ENCODE measurements around the gene GOLPH3L.
"Not testable (repeated sequence)": the region's sequence is repeated elsewhere in the genome, so short reads cannot be mapped to it uniquely, and the experiment has no call there.

GOLPH3L gene

DNA sequence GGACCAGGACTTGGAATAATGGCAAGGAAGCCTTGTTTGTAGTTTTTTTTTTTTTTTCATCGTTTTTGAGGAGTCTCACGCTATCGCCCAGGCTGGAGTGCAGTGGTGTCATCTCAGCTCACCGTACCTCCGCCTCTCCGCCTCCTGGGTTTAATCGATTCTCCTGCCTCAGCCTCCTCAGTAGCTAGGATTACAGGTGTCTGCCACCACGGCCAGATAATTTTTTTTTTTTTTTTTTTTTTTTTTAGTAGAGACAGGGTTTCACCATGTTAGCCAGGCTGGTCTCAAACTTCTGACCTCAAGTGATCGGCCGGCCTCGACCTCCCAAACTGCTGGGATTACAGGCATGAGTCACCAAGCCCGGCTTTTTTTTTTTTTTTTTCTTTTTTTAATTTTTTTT, 94.6 kb downstream of the GOLPH3L start:
- not testable (repeated sequence) for H3K4me3 ChIP-seq (ENCODE audit: low read depth, low read length); H3K36me3 ChIP-seq (ENCODE audit: control insufficient read depth in 2 of 2, insufficient read depth in 1 of 2, low read length in 2 of 2); H3K9me3 ChIP-seq (ENCODE audit: control insufficient read depth, insufficient read depth, low read depth, low read length); H3K4me1 ChIP-seq (ENCODE audit: control insufficient read depth, insufficient read depth, low read length); H3K27ac ChIP-seq (ENCODE audit: extremely low read depth, low read depth, low read length)
- TF ChIP-seq, protein P1, sequence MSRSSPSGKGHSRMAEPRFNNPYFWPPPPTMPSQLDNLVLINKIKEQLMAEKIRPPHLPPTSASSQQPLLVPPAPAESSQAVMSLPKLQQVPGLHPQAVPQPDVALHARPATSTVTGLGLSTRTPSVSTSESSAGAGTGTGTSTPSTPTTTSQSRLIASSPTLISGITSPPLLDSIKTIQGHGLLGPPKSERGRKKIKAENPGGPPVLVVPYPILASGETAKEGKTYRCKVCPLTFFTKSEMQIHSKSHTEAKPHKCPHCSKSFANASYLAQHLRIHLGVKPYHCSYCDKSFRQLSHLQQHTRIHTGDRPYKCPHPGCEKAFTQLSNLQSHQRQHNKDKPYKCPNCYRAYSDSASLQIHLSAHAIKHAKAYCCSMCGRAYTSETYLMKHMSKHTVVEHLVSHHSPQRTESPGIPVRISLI (tag by site-specific recombination; IDR thresholded peaks at IDR 0.05), result peak; percentile 93
- ChIA-PET POLR2A (interaction anchor here (0.7 kb wide), 1 partner anchor 42 kb away, joined by 4 read pairs; no protein-coding TSS in a partner anchor), CTCF (interaction anchor here (0.6 to 1.4 kb wide), 2 partner anchors 19 to 256 kb away, joined by 3 read pairs; no protein-coding TSS in a partner anchor)

DNA sequence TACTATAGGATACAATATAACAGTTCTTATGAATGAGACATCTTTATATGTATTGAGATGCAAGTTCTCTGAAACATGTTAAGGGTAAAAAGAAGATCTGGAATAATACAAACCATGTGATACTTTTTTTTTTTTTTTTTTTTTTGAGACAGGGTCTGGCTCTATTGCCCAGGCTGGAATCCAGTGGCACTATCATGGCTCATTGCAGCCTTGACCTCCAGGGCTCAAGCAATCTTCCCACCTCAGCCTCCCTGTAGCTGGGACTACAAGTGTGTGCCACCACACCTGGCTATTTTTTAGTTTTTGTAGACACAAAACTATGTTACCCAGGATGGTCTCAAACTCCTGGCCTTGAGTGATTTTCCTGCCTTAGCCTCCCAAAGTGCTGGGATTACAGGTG, 95.4 kb downstream of the GOLPH3L start:
- ChIA-PET CTCF (interaction anchor here (0.5 kb wide), 1 partner anchor 159 kb away, joined by 4 read pairs; no protein-coding TSS in a partner anchor), POLR2A (interaction anchor here (0.7 to 5.4 kb wide), 2 partner anchors 21 to 71 kb away, joined by 5 to 18 read pairs; partner anchors contain the start of gene MCL1)
- H3K9me3 ChIP-seq (ENCODE audit: control insufficient read depth, insufficient read depth, low read depth, low read length), result no peaks in the 10 kb centered on the region
- H3K4me3 ChIP-seq (ENCODE audit: low read depth, low read length), result no peak overlapping the region
- no peak overlapping the region for H3K27ac ChIP-seq (ENCODE audit: extremely low read depth, low read depth, low read length)
- H3K4me1 ChIP-seq (ENCODE audit: control insufficient read depth, insufficient read depth, low read length), result peaks cover 3% of the 10 kb centered on the region; the same call in 1 of the 2 replicates
- peaks cover 3 to 8% of the 10 kb centered on the region in 2 experiments; a peak in 2 of 3 replicates for H3K36me3 ChIP-seq (ENCODE audit: control insufficient read depth in 2 of 2, insufficient read depth in 1 of 2, low read length in 2 of 2)
- TF ChIP-seq, protein P2, sequence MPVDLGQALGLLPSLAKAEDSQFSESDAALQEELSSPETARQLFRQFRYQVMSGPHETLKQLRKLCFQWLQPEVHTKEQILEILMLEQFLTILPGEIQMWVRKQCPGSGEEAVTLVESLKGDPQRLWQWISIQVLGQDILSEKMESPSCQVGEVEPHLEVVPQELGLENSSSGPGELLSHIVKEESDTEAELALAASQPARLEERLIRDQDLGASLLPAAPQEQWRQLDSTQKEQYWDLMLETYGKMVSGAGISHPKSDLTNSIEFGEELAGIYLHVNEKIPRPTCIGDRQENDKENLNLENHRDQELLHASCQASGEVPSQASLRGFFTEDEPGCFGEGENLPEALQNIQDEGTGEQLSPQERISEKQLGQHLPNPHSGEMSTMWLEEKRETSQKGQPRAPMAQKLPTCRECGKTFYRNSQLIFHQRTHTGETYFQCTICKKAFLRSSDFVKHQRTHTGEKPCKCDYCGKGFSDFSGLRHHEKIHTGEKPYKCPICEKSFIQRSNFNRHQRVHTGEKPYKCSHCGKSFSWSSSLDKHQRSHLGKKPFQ (tag by site-specific recombination; IDR thresholded peaks at IDR 0.05), result no peak
- TF ChIP-seq ZNF121 (tag by site-specific recombination; IDR thresholded peaks at IDR 0.05), result 0 out of 2 replicates have a peak, but pooled peaks have one; percentile 28
- no peak for TF ChIP-seq ZNF394 (tag by site-specific recombination; IDR thresholded peaks at IDR 0.05; ENCODE audit: borderline replicate concordance)
- TF ChIP-seq, protein P3, sequence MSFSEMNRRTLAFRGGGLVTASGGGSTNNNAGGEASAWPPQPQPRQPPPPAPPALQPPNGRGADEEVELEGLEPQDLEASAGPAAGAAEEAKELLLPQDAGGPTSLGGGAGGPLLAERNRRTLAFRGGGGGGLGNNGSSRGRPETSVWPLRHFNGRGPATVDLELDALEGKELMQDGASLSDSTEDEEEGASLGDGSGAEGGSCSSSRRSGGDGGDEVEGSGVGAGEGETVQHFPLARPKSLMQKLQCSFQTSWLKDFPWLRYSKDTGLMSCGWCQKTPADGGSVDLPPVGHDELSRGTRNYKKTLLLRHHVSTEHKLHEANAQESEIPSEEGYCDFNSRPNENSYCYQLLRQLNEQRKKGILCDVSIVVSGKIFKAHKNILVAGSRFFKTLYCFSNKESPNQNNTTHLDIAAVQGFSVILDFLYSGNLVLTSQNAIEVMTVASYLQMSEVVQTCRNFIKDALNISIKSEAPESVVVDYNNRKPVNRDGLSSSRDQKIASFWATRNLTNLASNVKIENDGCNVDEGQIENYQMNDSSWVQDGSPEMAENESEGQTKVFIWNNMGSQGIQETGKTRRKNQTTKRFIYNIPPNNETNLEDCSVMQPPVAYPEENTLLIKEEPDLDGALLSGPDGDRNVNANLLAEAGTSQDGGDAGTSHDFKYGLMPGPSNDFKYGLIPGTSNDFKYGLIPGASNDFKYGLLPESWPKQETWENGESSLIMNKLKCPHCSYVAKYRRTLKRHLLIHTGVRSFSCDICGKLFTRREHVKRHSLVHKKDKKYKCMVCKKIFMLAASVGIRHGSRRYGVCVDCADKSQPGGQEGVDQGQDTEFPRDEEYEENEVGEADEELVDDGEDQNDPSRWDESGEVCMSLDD (tag by site-specific recombination; IDR thresholded peaks at IDR 0.05), result no peak
- no peak for TF ChIP-seq ZNF223 (tag by site-specific recombination; IDR thresholded peaks at IDR 0.05)

DNA sequence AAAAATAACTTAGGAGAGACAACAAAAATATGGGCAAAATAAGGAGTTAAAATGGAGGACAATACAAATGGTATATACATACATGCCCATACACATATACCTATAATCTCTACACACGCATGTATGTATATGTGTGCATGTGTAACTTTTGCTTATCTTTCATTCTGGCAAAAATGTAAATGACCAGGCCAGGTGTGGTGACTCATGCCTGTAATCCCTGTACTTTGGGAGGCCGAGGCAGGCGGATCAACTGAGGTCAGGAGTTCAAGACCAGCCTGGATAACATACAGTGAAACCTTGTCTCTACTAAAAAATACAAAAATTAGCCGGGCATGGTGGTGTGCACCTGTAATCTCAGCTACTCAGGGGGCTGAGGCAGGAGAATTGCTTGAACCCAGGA, 98.6 kb downstream of the GOLPH3L start:
- ChIA-PET CTCF (interaction anchor here (1.3 to 1.9 kb wide), 2 partner anchors 37 to 38 kb away, joined by 5 read pairs; no protein-coding TSS in a partner anchor), POLR2A (interaction anchor here (0.7 to 5.4 kb wide), 2 partner anchors 18 to 235 kb away, joined by 7 to 18 read pairs; partner anchors contain the start of gene MCL1)
- H3K4me3 ChIP-seq (ENCODE audit: low read depth, low read length); H3K27ac ChIP-seq (ENCODE audit: extremely low read depth, low read depth, low read length); H3K36me3 ChIP-seq (ENCODE audit: control insufficient read depth in 2 of 2, insufficient read depth in 1 of 2, low read length in 2 of 2); H3K4me1 ChIP-seq (ENCODE audit: control insufficient read depth, insufficient read depth, low read length); H3K9me3 ChIP-seq (ENCODE audit: control insufficient read depth, insufficient read depth, low read depth, low read length): not testable (repeated sequence)

DNA sequence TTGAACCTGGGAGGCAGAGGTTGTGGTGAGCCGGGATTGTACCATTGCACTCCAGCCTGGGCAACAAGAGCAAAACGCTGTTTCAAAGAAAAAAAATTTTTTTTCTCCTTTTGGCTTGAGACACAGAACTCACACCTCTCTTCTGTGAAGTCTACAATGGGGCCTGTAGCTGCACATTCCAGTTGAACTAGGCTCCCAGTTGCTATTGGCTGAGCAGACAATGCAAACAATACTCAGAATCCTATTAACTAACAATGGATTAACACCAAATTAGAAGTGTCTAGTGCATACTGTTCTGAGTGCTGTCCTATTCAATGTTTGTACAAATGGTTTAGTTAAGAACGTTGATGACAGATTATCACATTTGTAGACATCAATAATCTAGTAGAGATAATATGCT, 100.0 kb downstream of the GOLPH3L start:
- POLR2A ChIA-PET, result interaction anchor here (5.4 kb wide), 1 partner anchor 17 kb away, joined by 18 read pairs; the partner anchor contains the start of gene MCL1

More for the DNA sequence above, 100.0 kb downstream of the GOLPH3L start:
- CTCF ChIA-PET, result interaction anchor here (1.2 to 1.3 kb wide), 2 partner anchors 25 to 36 kb away, joined by 5 read pairs; no protein-coding TSS in a partner anchor
- H3K4me1 ChIP-seq (ENCODE audit: control insufficient read depth, insufficient read depth, low read length), result no peaks in the 10 kb centered on the region
- no peak overlapping the region for H3K4me3 ChIP-seq (ENCODE audit: low read depth, low read length)
- peaks cover 3 to 8% of the 10 kb centered on the region in 2 experiments; a peak in 2 of 3 replicates for H3K36me3 ChIP-seq (ENCODE audit: control insufficient read depth in 2 of 2, insufficient read depth in 1 of 2, low read length in 2 of 2)
- H3K9me3 ChIP-seq (ENCODE audit: control insufficient read depth, insufficient read depth, low read depth, low read length), result no peaks in the 10 kb centered on the region
- no peak overlapping the region for H3K27ac ChIP-seq (ENCODE audit: extremely low read depth, low read depth, low read length)
- TF ChIP-seq ZNF548 (tag by site-specific recombination; IDR thresholded peaks at IDR 0.05), result no peak

Measured in HEK293 (cell line).